Activated naive CD4-positive, alpha-beta T cell treated with anti-CD3 and anti-CD28 coated beads, Interleukin-2, amount 50 U/mL, for 24 hours (primary cell): ENCODE results near the gene BIRC3.
"Not testable (repeated sequence)": the region's sequence is repeated elsewhere in the genome, so short reads cannot be mapped to it uniquely, and the experiment has no call there.

ENCODE experiments used
- H3K27ac Mint-ChIP-seq: one replicate; pipeline ENCODE4 v1.8.0; 2021; ENCODE audit warnings: mild to moderate bottlenecking, mixed read lengths
- H3K27me3 Mint-ChIP-seq: one replicate; pipeline ENCODE4 v1.8.0; 2021; ENCODE audit warnings: mixed read lengths
- H3K36me3 Mint-ChIP-seq: one replicate; pipeline ENCODE4 v1.8.0; 2021; ENCODE audit warnings: mixed read lengths
- H3K4me1 Mint-ChIP-seq: one replicate; pipeline ENCODE4 v1.8.0; 2021; ENCODE audit warnings: mixed read lengths
- H3K4me3 Mint-ChIP-seq: one replicate; pipeline ENCODE4 v1.8.0; 2021; ENCODE audit warnings: mild to moderate bottlenecking, mixed read lengths
- H3K9me3 Mint-ChIP-seq: one replicate; pipeline ENCODE4 v1.8.0; 2021; ENCODE audit warnings: mixed read lengths

The BIRC3 gene

GRCh38 chr11:102287964-102288724 lies 29.1 kb upstream of the BIRC3 start:
- Mint-ChIP-seq H3K27me3 (no peaks in the 10 kb centered on the region), H3K4me3 (peak overlapping the region; percentile 37), H3K4me1 (peaks cover 27% of the 10 kb centered on the region), H3K9me3 (no peaks in the 10 kb centered on the region), H3K36me3 (no peaks in the 10 kb centered on the region), H3K27ac (no peak overlapping the region)

- Mint-ChIP-seq H3K36me3 (no peaks in the 10 kb centered on the region), H3K27ac (no peak overlapping the region), H3K4me1 (peaks cover 27% of the 10 kb centered on the region), H3K4me3 (no peak overlapping the region), H3K27me3 (no peaks in the 10 kb centered on the region), H3K9me3 (no peaks in the 10 kb centered on the region)
Observed at GRCh38 chr11:102288725-102289083, 28.6 kb upstream of the BIRC3 start.

GRCh38 chr11:102289592-102289991 lies 27.7 kb upstream of the BIRC3 start:
- Mint-ChIP-seq H3K27me3 (no peaks in the 10 kb centered on the region), H3K36me3 (no peaks in the 10 kb centered on the region), H3K4me3 (no peak overlapping the region), H3K4me1 (peaks cover 34% of the 10 kb centered on the region), H3K27ac (no peak overlapping the region), H3K9me3 (no peaks in the 10 kb centered on the region)

GRCh38 chr11:102291831-102292230 lies 25.5 kb upstream of the BIRC3 start:
- Mint-ChIP-seq H3K27me3 (no peaks in the 10 kb centered on the region), H3K9me3 (no peaks in the 10 kb centered on the region), H3K27ac (peak overlapping the region; percentile 36), H3K4me3 (no peak overlapping the region), H3K4me1 (peaks cover 48% of the 10 kb centered on the region), H3K36me3 (no peaks in the 10 kb centered on the region)

GRCh38 chr11:102292933-102293332 lies 24.4 kb upstream of the BIRC3 start:
- Mint-ChIP-seq H3K36me3 (no peaks in the 10 kb centered on the region), H3K4me3 (no peak overlapping the region)

GRCh38 chr11:102293873-102294601 lies 23.2 kb upstream of the BIRC3 start:
- peaks cover 42% of the 10 kb centered on the region for H3K4me1 Mint-ChIP-seq
- peak overlapping the region; percentile 86 for H3K4me3 Mint-ChIP-seq
- H3K27me3 Mint-ChIP-seq, result no peaks in the 10 kb centered on the region
- peak overlapping the region; percentile 93 for H3K27ac Mint-ChIP-seq
- no peaks in the 10 kb centered on the region for H3K9me3 Mint-ChIP-seq
- peaks cover 2% of the 10 kb centered on the region for H3K36me3 Mint-ChIP-seq

More at GRCh38 chr11:102292933-102293332, 24.4 kb upstream of the BIRC3 start:
- Mint-ChIP-seq H3K4me1 (peaks cover 46% of the 10 kb centered on the region), H3K27ac (peak overlapping the region; percentile 38), H3K27me3 (no peaks in the 10 kb centered on the region), H3K9me3 (no peaks in the 10 kb centered on the region)

- Mint-ChIP-seq H3K4me3 (peak overlapping the region; percentile 66), H3K27ac (peak overlapping the region; percentile 75), H3K4me1 (peaks cover 42% of the 10 kb centered on the region)
Observed at GRCh38 chr11:102295045-102295444, 22.2 kb upstream of the BIRC3 start.

GRCh38 chr11:102296757-102297156 lies 20.5 kb upstream of the BIRC3 start:
- H3K9me3 Mint-ChIP-seq, H3K4me3 Mint-ChIP-seq, H3K27me3 Mint-ChIP-seq: not testable (repeated sequence)
- Mint-ChIP-seq H3K4me1 (peaks cover 59% of the 10 kb centered on the region), H3K27ac (peak overlapping the region; percentile 14), H3K36me3 (peaks cover 10% of the 10 kb centered on the region)

More at GRCh38 chr11:102295045-102295444, 22.2 kb upstream of the BIRC3 start:
- Mint-ChIP-seq H3K9me3 (no peaks in the 10 kb centered on the region), H3K27me3 (no peaks in the 10 kb centered on the region), H3K36me3 (peaks cover 7% of the 10 kb centered on the region)

- H3K4me3 Mint-ChIP-seq, result not testable (repeated sequence)
Observed at GRCh38 chr11:102300837-102301236, 16.4 kb upstream of the BIRC3 start.

GRCh38 chr11:102302241-102302640 lies 15.0 kb upstream of the BIRC3 start:
- Mint-ChIP-seq H3K4me1 (peaks cover 78% of the 10 kb centered on the region), H3K4me3 (no peak overlapping the region), H3K27me3 (no peaks in the 10 kb centered on the region)

More at GRCh38 chr11:102300837-102301236, 16.4 kb upstream of the BIRC3 start:
- H3K9me3 Mint-ChIP-seq, result peaks cover 16% of the 10 kb centered on the region
- not testable (repeated sequence) for H3K27ac Mint-ChIP-seq, H3K27me3 Mint-ChIP-seq
- peaks cover 66% of the 10 kb centered on the region for H3K4me1 Mint-ChIP-seq
- peaks cover 19% of the 10 kb centered on the region for H3K36me3 Mint-ChIP-seq

GRCh38 chr11:102304686-102305085 lies 12.6 kb upstream of the BIRC3 start:
- H3K36me3 Mint-ChIP-seq, result peaks cover 12% of the 10 kb centered on the region
- peak overlapping the region; percentile 85 for H3K27ac Mint-ChIP-seq
- peaks cover 16% of the 10 kb centered on the region for H3K9me3 Mint-ChIP-seq
- H3K27me3 Mint-ChIP-seq, result no peaks in the 10 kb centered on the region
- H3K4me3 Mint-ChIP-seq, result no peak overlapping the region
- H3K4me1 Mint-ChIP-seq, result peaks cover 80% of the 10 kb centered on the region

More at GRCh38 chr11:102302241-102302640, 15.0 kb upstream of the BIRC3 start:
- Mint-ChIP-seq H3K9me3 (peaks cover 16% of the 10 kb centered on the region), H3K27ac (no peak overlapping the region), H3K36me3 (peaks cover 19% of the 10 kb centered on the region)

- Mint-ChIP-seq H3K4me3 (peak overlapping the region; percentile 46), H3K9me3 (peaks cover 16% of the 10 kb centered on the region), H3K27me3 (no peaks in the 10 kb centered on the region), H3K27ac (peak overlapping the region; percentile 90), H3K36me3 (peaks cover 12% of the 10 kb centered on the region), H3K4me1 (peaks cover 74% of the 10 kb centered on the region)
Observed at GRCh38 chr11:102305352-102306047, 11.8 kb upstream of the BIRC3 start.

GRCh38 chr11:102306048-102306597 lies 11.2 kb upstream of the BIRC3 start:
- peaks cover 16% of the 10 kb centered on the region for H3K9me3 Mint-ChIP-seq
- peak overlapping the region; percentile 56 for H3K4me3 Mint-ChIP-seq
- no peaks in the 10 kb centered on the region for H3K27me3 Mint-ChIP-seq
- peak overlapping the region; percentile 90 for H3K27ac Mint-ChIP-seq
- H3K36me3 Mint-ChIP-seq, result peaks cover 12% of the 10 kb centered on the region
- H3K4me1 Mint-ChIP-seq, result peaks cover 72% of the 10 kb centered on the region

- peaks cover 5% of the 10 kb centered on the region for H3K36me3 Mint-ChIP-seq
- H3K27ac Mint-ChIP-seq, result peak overlapping the region; percentile 90
- no peaks in the 10 kb centered on the region for H3K27me3 Mint-ChIP-seq
- H3K4me1 Mint-ChIP-seq, result peaks cover 65% of the 10 kb centered on the region
- peaks cover 7% of the 10 kb centered on the region for H3K9me3 Mint-ChIP-seq
- H3K4me3 Mint-ChIP-seq, result peak overlapping the region; percentile 56
Observed at GRCh38 chr11:102306817-102307726, 10.2 kb upstream of the BIRC3 start.

GRCh38 chr11:102307727-102308038 lies 9.6 kb upstream of the BIRC3 start:
- H3K4me1 Mint-ChIP-seq, result peaks cover 69% of the 10 kb centered on the region
- H3K4me3 Mint-ChIP-seq, result no peak overlapping the region
- peaks cover 5% of the 10 kb centered on the region for H3K36me3 Mint-ChIP-seq
- no peaks in the 10 kb centered on the region for H3K27me3 Mint-ChIP-seq
- peaks cover 7% of the 10 kb centered on the region for H3K9me3 Mint-ChIP-seq
- H3K27ac Mint-ChIP-seq, result no peak overlapping the region
